Mucosa of rectum (tissue), 2 donors: Measurements from ENCODE around the gene COL25A1.

Source experiments
- H3K27ac ChIP-seq, 2 donors: one replicate each; pipeline ENCODE4 v1.7.0; 2013; ENCODE audit warnings: inconsistent platforms in 2 of 2, low read depth in 2 of 2, low read length in 2 of 2
- H3K27me3 ChIP-seq, 2 donors: one replicate each; pipeline ENCODE4 v1.7.0; 2013; ENCODE audit warnings: low read length in 2 of 2; ENCODE audit not compliant: control insufficient read depth in 2 of 2, insufficient read depth in 2 of 2
- H3K36me3 ChIP-seq, 2 donors: one replicate each; pipeline ENCODE4 v1.7.0; 2013; ENCODE audit warnings: low read length in 2 of 2; ENCODE audit not compliant: control insufficient read depth in 2 of 2, insufficient read depth in 2 of 2
- H3K4me1 ChIP-seq, 2 donors: one replicate each; pipeline ENCODE4 v1.7.0; 2013; ENCODE audit warnings: low read length in 2 of 2, mild to moderate bottlenecking in 1 of 2; ENCODE audit not compliant: control insufficient read depth in 2 of 2, insufficient read depth in 2 of 2
- H3K4me3 ChIP-seq, 2 donors: one replicate each; pipeline ENCODE4 v1.7.0; 2013; ENCODE audit warnings: low read length in 2 of 2
- H3K9ac ChIP-seq, 2 donors: one replicate each; pipeline ENCODE4 v1.7.0; 2013; ENCODE audit warnings: low read length in 2 of 2, low read depth in 1 of 2, mild to moderate bottlenecking in 1 of 2
- H3K9me3 ChIP-seq, 2 donors: one replicate each; pipeline ENCODE4 v1.7.0; 2013; ENCODE audit warnings: low read length in 2 of 2; ENCODE audit not compliant: control insufficient read depth in 2 of 2
- donor health status: healthy.
- donor health status: Normal muscosa, but diverticular disease.

COL25A1 gene

GRCh38 chr4:108919226-108919893 is 383.1 kb downstream of the COL25A1 start:
- H3K36me3 ChIP-seq: no peaks in the 10 kb centered on the region
- H3K9me3 ChIP-seq: no peaks in the 10 kb centered on the region
- no peaks in the 10 kb centered on the region for H3K4me1 ChIP-seq
- H3K27ac ChIP-seq: no peak overlapping the region
- H3K4me3 ChIP-seq: no peak overlapping the region
- no peak overlapping the region for H3K9ac ChIP-seq
- H3K27me3 ChIP-seq: no peaks in the 10 kb centered on the region

- H3K9ac ChIP-seq: no peak overlapping the region
- no peak overlapping the region for H3K4me3 ChIP-seq
- no peaks in the 10 kb centered on the region for H3K9me3 ChIP-seq
- no peaks in the 10 kb centered on the region for H3K4me1 ChIP-seq
- no peaks in the 10 kb centered on the region for H3K27me3 ChIP-seq
- H3K27ac ChIP-seq: no peak overlapping the region
- no peaks in the 10 kb centered on the region for H3K36me3 ChIP-seq
Observed at GRCh38 chr4:108917255-108917654, 385.2 kb downstream of the COL25A1 start.

GRCh38 chr4:108916638-108917037 is 385.8 kb downstream of the COL25A1 start:
- Histone ChIP-seq H3K27me3 (no peaks in the 10 kb centered on the region), H3K36me3 (no peaks in the 10 kb centered on the region), H3K4me1 (no peaks in the 10 kb centered on the region), H3K9ac (no peak overlapping the region), H3K9me3 (no peaks in the 10 kb centered on the region), H3K27ac (no peak overlapping the region), H3K4me3 (no peak overlapping the region)

DNA sequence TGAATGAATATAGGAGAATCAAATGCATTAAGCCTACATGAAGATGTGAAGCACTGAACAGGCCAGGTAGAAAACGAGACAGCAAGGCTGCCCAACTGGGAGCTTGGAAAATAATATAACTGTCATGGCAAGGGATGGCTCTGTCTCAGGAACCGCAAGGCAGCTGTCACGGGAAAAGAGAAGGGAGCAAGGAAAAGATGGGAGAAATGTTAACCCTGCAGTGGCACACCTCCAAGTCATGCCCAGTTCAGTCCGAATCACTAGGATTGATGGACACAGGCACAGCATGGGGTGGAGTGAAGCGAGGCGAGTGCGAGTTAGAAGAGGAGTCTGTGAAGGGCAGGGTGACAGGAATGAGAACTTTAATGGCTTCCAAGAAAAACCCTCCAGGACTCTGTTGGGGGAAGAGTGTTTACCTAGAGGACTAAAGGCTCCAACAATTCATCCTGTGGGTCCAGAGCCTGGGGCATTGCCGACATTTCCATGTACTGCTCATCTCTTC is 395.5 kb downstream of the COL25A1 start:
- no peaks in the 10 kb centered on the region for H3K36me3 ChIP-seq
- no peak overlapping the region for H3K9ac ChIP-seq
- no peak overlapping the region for H3K27ac ChIP-seq
- no peaks in the 10 kb centered on the region for H3K9me3 ChIP-seq
- no peak overlapping the region for H3K4me3 ChIP-seq
- H3K27me3 ChIP-seq: no peaks in the 10 kb centered on the region
- H3K4me1 ChIP-seq: no peaks in the 10 kb centered on the region

DNA sequence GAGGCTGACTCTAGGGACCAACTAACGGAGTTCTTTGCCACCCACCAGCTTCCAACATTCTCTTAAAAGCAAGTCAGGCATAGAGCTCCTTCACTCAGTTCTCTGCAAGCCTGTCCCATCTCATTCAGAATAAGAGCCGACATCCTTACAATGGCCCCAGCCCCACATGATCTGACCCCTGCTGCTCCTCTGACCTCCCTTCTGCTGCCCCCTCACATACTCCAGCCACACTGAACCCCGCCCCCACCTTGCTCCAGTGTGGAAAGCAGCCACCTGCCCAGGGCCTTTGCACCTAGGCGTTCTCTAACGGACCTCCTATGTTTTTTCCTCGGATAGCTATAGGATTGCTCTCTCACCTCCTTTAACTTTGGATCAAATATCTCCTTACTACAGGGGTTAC is 396.5 kb downstream of the COL25A1 start:
- no peak overlapping the region for H3K27ac ChIP-seq
- no peaks in the 10 kb centered on the region for H3K9me3 ChIP-seq
- H3K4me1 ChIP-seq: no peaks in the 10 kb centered on the region
- H3K36me3 ChIP-seq: no peaks in the 10 kb centered on the region
- no peak overlapping the region for H3K9ac ChIP-seq
- H3K27me3 ChIP-seq: no peaks in the 10 kb centered on the region
- no peak overlapping the region for H3K4me3 ChIP-seq

DNA sequence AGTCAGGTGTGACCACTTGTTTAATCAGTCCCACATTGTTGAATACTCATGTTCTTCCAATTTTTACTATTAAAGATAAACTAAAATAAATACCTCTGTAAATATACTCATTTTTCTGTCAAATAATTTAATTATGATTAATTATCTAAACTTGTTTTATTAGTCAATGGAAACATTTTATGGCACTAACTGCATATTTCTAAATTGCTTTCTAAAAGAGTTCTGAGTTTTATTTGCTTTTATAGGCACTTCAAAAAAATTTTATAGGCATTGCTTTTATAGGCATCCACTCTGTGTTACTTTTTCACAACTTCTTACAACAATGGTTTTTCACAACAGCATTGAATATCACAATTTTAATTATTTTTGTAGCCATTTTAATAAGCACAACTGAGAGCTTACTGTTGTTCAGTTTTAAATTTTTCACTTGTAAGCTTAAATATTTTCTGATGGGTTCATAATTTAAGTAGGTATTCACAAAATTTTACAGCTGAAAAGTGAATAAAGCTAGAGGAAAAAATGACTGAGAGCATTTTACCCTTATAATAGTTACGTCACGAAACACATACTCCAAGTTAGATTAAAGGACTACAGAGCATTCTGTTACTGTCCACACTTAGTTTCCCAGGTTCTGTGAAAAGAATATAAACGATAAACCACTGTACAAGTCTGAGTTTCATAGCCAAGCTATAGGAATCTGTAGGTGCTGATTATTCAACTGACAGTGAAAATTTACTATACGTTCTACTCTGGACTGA is 398.8 kb downstream of the COL25A1 start:
- no peaks in the 10 kb centered on the region for H3K4me1 ChIP-seq
- H3K9me3 ChIP-seq: no peaks in the 10 kb centered on the region
- no peak overlapping the region for H3K27ac ChIP-seq
- no peaks in the 10 kb centered on the region for H3K27me3 ChIP-seq
- H3K36me3 ChIP-seq: no peaks in the 10 kb centered on the region
- no peak overlapping the region for H3K9ac ChIP-seq
- H3K4me3 ChIP-seq: no peak overlapping the region

DNA sequence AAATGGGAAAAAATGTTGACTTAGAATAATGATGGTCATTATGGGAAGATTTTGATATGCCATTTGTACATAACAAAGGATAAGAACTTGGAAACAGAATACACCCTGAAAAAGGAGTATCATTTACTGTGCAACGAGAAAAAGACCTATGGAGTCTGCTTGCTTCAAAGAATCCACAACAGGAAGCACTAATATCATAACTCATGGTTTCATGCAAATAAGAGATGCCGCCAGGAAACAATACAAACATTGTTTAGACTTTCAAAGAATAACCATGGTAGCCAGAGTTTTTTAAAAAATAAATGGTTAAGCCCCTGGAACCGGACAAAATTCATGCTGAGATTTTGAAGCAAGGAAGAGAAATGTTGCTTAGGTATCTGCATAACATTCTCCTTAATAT is 399.7 kb downstream of the COL25A1 start:
- Histone ChIP-seq H3K4me1 (no peaks in the 10 kb centered on the region), H3K27me3 (no peaks in the 10 kb centered on the region), H3K9ac (no peak overlapping the region), H3K27ac (no peak overlapping the region), H3K36me3 (no peaks in the 10 kb centered on the region), H3K4me3 (no peak overlapping the region), H3K9me3 (no peaks in the 10 kb centered on the region)

GRCh38 chr4:108901291-108901690 is 401.2 kb downstream of the COL25A1 start:
- Histone ChIP-seq H3K27me3 (no peaks in the 10 kb centered on the region), H3K9ac (no peak overlapping the region), H3K9me3 (no peaks in the 10 kb centered on the region), H3K4me3 (no peak overlapping the region), H3K27ac (no peak overlapping the region), H3K36me3 (no peaks in the 10 kb centered on the region), H3K4me1 (no peaks in the 10 kb centered on the region)

GRCh38 chr4:108900018-108900580 is 402.4 kb downstream of the COL25A1 start:
- Histone ChIP-seq H3K36me3 (no peaks in the 10 kb centered on the region), H3K4me1 (no peaks in the 10 kb centered on the region), H3K4me3 (no peak overlapping the region), H3K9me3 (no peaks in the 10 kb centered on the region), H3K27ac (no peak overlapping the region), H3K27me3 (no peaks in the 10 kb centered on the region), H3K9ac (no peak overlapping the region)

DNA sequence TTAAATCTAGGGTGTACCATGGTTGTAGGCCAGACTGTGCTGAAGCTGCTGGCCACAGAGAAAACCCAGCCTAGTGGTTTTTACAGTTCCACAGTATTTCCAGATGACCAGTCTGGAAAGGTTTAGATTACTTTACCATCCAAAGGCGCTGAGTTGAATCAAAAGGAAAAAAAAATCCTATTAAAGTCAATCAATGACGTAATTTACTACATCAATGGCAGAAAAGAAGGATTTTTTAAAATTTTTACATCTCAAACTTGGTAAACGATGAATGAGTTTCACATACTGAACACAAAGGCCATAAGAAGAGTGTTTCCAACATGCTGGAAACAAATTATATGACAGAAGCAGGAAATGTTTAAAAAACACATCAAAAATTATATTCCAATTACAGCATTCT is 409.0 kb downstream of the COL25A1 start:
- H3K36me3 ChIP-seq: no peaks in the 10 kb centered on the region
- no peaks in the 10 kb centered on the region for H3K4me1 ChIP-seq
- H3K9me3 ChIP-seq: no peaks in the 10 kb centered on the region
- no peaks in the 10 kb centered on the region for H3K27me3 ChIP-seq
- H3K9ac ChIP-seq: no peak overlapping the region
- H3K27ac ChIP-seq: no peak overlapping the region
- no peak overlapping the region for H3K4me3 ChIP-seq
